ENCODE measurements around the gene TNFRSF14. TPM values are rescaled to one million over a fixed set of nuclear protein-coding genes. Genes with fewer than 3 reads are reported as not detected.
A peak's percentile ranks its signal among the peaks of the same experiment; 100 is the strongest.

TNFRSF14 gene
- total RNA-seq, 1 donor from 2014 or later: 8.5 TPM

- TF ChIP-seq, protein P1, sequence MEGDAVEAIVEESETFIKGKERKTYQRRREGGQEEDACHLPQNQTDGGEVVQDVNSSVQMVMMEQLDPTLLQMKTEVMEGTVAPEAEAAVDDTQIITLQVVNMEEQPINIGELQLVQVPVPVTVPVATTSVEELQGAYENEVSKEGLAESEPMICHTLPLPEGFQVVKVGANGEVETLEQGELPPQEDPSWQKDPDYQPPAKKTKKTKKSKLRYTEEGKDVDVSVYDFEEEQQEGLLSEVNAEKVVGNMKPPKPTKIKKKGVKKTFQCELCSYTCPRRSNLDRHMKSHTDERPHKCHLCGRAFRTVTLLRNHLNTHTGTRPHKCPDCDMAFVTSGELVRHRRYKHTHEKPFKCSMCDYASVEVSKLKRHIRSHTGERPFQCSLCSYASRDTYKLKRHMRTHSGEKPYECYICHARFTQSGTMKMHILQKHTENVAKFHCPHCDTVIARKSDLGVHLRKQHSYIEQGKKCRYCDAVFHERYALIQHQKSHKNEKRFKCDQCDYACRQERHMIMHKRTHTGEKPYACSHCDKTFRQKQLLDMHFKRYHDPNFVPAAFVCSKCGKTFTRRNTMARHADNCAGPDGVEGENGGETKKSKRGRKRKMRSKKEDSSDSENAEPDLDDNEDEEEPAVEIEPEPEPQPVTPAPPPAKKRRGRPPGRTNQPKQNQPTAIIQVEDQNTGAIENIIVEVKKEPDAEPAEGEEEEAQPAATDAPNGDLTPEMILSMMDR (conservative IDR thresholded peaks at IDR 0.05): no peak
- peak overlapping the region; percentile 67 for H3K4me3 Mint-ChIP-seq
- peak overlapping the region; percentile 72 for H3K27ac Mint-ChIP-seq
- no peaks in the 10 kb centered on the region for H3K9me3 Mint-ChIP-seq
- DNase-seq (ENCODE audit: extremely low spot score, unreplicated experiment): no peak
- H3K36me3 Mint-ChIP-seq: no peaks in the 10 kb centered on the region
- H3K27me3 Mint-ChIP-seq: no peaks in the 10 kb centered on the region
- H3K4me1 Mint-ChIP-seq (ENCODE audit: unreplicated experiment): peaks cover 5% of the 10 kb centered on the region
These were observed 709 bp downstream of the TNFRSF14 start for GRCh38 chr1:2556678-2557481.

- H3K27me3 Mint-ChIP-seq: no peaks in the 10 kb centered on the region
- DNase-seq (ENCODE audit: extremely low spot score, unreplicated experiment): no peak
- no peak overlapping the region for H3K27ac Mint-ChIP-seq
- H3K9me3 Mint-ChIP-seq: no peaks in the 10 kb centered on the region
- peaks cover 5% of the 10 kb centered on the region for H3K4me1 Mint-ChIP-seq (ENCODE audit: unreplicated experiment)
- no peak overlapping the region for H3K4me3 Mint-ChIP-seq
- no peaks in the 10 kb centered on the region for H3K36me3 Mint-ChIP-seq
- TF ChIP-seq, protein P1 (conservative IDR thresholded peaks at IDR 0.05): no peak
These were observed 1.6 kb downstream of the TNFRSF14 start for GRCh38 chr1:2557482-2558400.

GRCh38 chr1:2558420-2558819, 2.2 kb downstream of the TNFRSF14 start:
- Mint-ChIP-seq H3K9me3 (no peaks in the 10 kb centered on the region), H3K4me1 (ENCODE audit: unreplicated experiment) (peaks cover 5% of the 10 kb centered on the region), H3K27ac (no peak overlapping the region), H3K27me3 (no peaks in the 10 kb centered on the region), H3K36me3 (no peaks in the 10 kb centered on the region), H3K4me3 (no peak overlapping the region)
- DNase-seq (ENCODE audit: extremely low spot score, unreplicated experiment): no peak
- TF ChIP-seq, protein P1 (conservative IDR thresholded peaks at IDR 0.05): no peak

- DNase-seq (ENCODE audit: extremely low spot score, unreplicated experiment): no peak
- Mint-ChIP-seq H3K4me1 (ENCODE audit: unreplicated experiment) (peaks cover 5% of the 10 kb centered on the region), H3K4me3 (no peak overlapping the region), H3K27me3 (no peaks in the 10 kb centered on the region), H3K36me3 (no peaks in the 10 kb centered on the region), H3K27ac (no peak overlapping the region), H3K9me3 (no peaks in the 10 kb centered on the region)
- TF ChIP-seq, protein P1 (conservative IDR thresholded peaks at IDR 0.05): no peak
These were observed 2.7 kb downstream of the TNFRSF14 start for GRCh38 chr1:2558861-2559260.

DNA sequence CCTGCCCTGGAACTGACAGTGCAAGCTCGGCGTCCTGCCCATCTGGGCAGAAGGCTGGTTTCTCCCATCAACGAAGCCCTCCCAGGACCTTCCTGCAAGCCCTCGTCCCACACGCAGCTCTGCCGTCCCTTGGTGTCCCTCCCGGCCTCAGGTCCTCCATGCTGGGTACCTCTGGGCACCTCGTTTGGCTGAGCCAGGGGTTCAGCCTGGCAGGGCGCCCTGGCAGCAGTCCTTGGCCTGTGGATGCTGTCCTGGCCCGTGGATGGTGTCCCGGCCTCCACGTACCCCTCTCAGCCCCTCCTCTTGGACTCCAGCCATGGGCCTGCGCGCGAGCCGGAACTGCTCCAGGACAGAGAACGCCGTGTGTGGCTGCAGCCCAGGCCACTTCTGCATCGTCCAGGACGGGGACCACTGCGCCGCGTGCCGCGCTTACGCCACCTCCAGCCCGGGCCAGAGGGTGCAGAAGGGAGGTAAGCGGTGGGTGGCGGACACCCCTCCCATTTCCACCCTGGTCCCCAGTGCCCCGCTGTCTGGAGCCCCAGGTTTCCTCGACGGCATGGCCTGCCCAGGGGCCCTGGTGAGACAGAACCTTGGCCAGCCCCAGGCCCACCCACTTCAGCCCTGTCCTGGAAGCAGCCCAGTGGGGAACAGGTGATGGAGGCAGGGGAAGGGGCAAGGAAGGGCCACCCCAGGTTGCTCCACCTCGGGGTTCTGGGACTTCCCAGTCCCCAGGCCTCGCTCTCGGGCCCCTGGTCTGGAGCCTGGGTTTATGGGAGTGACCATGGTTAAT, 3.5 kb downstream of the TNFRSF14 start:
- no peak for DNase-seq (ENCODE audit: extremely low spot score, unreplicated experiment)
- Mint-ChIP-seq H3K9me3 (no peaks in the 10 kb centered on the region), H3K27me3 (no peaks in the 10 kb centered on the region), H3K27ac (no peak overlapping the region), H3K4me1 (ENCODE audit: unreplicated experiment) (peaks cover 5% of the 10 kb centered on the region), H3K36me3 (no peaks in the 10 kb centered on the region), H3K4me3 (no peak overlapping the region)
- TF ChIP-seq, protein P1 (conservative IDR thresholded peaks at IDR 0.05): no peak
